ENCODE measurements around the gene PLEKHG4. TPM values are rescaled to one million over a fixed set of nuclear protein-coding genes. Genes with fewer than 3 reads are reported as not detected.

The PLEKHG4 gene
- total and polyA plus RNA-seq, 9 of the 15 experiments (the other 6 are each of a cell fraction or from before 2014, with no cell fraction given) = 3.7 to 36.8 (median 17.9) TPM

GRCh38 chr16:67247192-67248072 lies 31.9 kb upstream of the PLEKHG4 start, which contains the start of gene FHOD1 (continued):
- TF ChIP-seq BCLAF1 (IDR thresholded peaks at IDR 0.05; ENCODE audit: borderline replicate concordance in 1 of 2, control insufficient read depth in 1 of 2, low read depth in 2 of 2, low read length in 1 of 2) = no peak
- peak; percentile 91 for TF ChIP-seq RBFOX2 (IDR thresholded peaks at IDR 0.05; ENCODE audit: low read depth, low read length)
- TF ChIP-seq PURB (CRISPR knock-in tag; IDR thresholded peaks at IDR 0.05; ENCODE audit: low read depth) = no peak
- TF ChIP-seq E2F1 (CRISPR knock-in tag; IDR thresholded peaks at IDR 0.05) = peak; percentile 96
- no peak for TF ChIP-seq SNAPC5 (CRISPR knock-in tag; IDR thresholded peaks at IDR 0.05)
- TF ChIP-seq E2F5 (CRISPR knock-in tag; IDR thresholded peaks at IDR 0.05) = no peak
- TF ChIP-seq PHF8 (IDR thresholded peaks at IDR 0.05; ENCODE audit: borderline replicate concordance, low read length) = peak; percentile 76; the same call in 1 of the 2 replicates
- 0 out of 2 replicates have a peak, but pooled peaks have one; percentile 8 for TF ChIP-seq PTBP1 (IDR thresholded peaks at IDR 0.05; ENCODE audit: low read depth, low read length)
- TF ChIP-seq MTA3 (IDR thresholded peaks at IDR 0.05; ENCODE audit: borderline replicate concordance) = no peak
- TF ChIP-seq CTCF (IDR thresholded peaks at IDR 0.05 in 2 of 3, conservative IDR thresholded peaks at IDR 0.05 in 1 of 3; ENCODE audit: insufficient read depth in 2 of 3, low read depth in 1 of 3, low read length in 3 of 3) = no peak
- TF ChIP-seq CREB3L1 (IDR thresholded peaks at IDR 0.05; ENCODE audit: borderline replicate concordance, low read depth) = no peak
- TF ChIP-seq KDM5B (IDR thresholded peaks at IDR 0.05; ENCODE audit: insufficient replicate concordance, low read depth, low read length) = peak; percentile 45
- TF ChIP-seq ZFP36 (IDR thresholded peaks at IDR 0.05; ENCODE audit: low read depth, low read length, partially characterized antibody) = no peak
- peak; percentile 18 for TF ChIP-seq NFYB (IDR thresholded peaks at IDR 0.05; ENCODE audit: extremely low read depth, insufficient read length)
- TF ChIP-seq FOXK1 (CRISPR knock-in tag; IDR thresholded peaks at IDR 0.05; ENCODE audit: borderline replicate concordance) = no peak
- TF ChIP-seq ZNF3 (CRISPR knock-in tag; IDR thresholded peaks at IDR 0.05) = no peak
